K562 (cell line): ENCODE measurements around the gene SEC16A. TPM values are rescaled to one million over a fixed set of nuclear protein-coding genes. Genes with fewer than 3 reads are reported as not detected.

ENCODE experiments used
- ATAC-seq: fragments of 200-7000 bp; cut with Tn5 transposase; 3 replicates; pipeline ENCODE4 v1.9.1; 2020; ENCODE audit warnings: moderate library complexity
- BruUV-seq: library from RNA; stranded (reverse); fragments of 400-500 nt; replicated peaks from 2 replicates; lab custom pipeline; 2021; lab: Mats Ljungman, UMichigan
- CTCF ChIA-PET: fragments of 300-600 bp; formaldehyde crosslinking; extraction: SDS; loops from one replicate; lab custom pipeline; 2021; ENCODE audit warnings: low intra/inter-chr PET ratio; lab: Yijun Ruan, JAX
- POLR2A ChIA-PET: fragments of 300-600, 350-650 bp; sonication (Branson Sonifier 250); formaldehyde crosslinking; extraction: SDS; loops from one replicate; lab custom pipeline; 2021; ENCODE audit warnings: antibody characterized with exemption, inconsistent platforms; lab: Yijun Ruan, JAX
- DNase-seq, 4 experiments: peaks; one replicate each; pipeline versions ENCODE4 v3.0.0 to v3.0.0-alpha.2; 2011 to 2018; ENCODE audit warnings: low spot score in 3 of 4, mixed read lengths in 3 of 4; ENCODE audit errors: extremely low read depth in 1 of 4
- FAIRE-seq: peaks from 2 replicates; lab custom pipeline; 2011; peaks lifted over from hg19 to GRCh38; lab: Jason Lieb, UNC
- H2AFZ ChIP-seq: 2 replicates; pipeline ENCODE4 v1.6.0; 2011; ENCODE audit warnings: low read depth, low read length, control low read depth, inconsistent platforms
- H3K27ac ChIP-seq: fragments of 200-600 bp; 3 replicates; pipeline ENCODE4 v1.8.0; 2011; ENCODE audit warnings: low read depth, mild to moderate bottlenecking, control low read depth, inconsistent platforms, low read length, moderate library complexity, mixed read lengths; ENCODE audit errors: extremely low read depth
- H3K27me3 ChIP-seq, 2 experiments: fragments of 300-600 bp in 1 of 2; 2 replicates in 1 of 2; 3 replicates in 1 of 2; pipeline versions ENCODE4 v1.6.0 to v1.8.0; 2011; ENCODE audit warnings: inconsistent platforms in 2 of 2, low read length in 2 of 2, mild to moderate bottlenecking in 1 of 2, mixed read lengths in 1 of 2, moderate library complexity in 1 of 2; ENCODE audit not compliant: control insufficient read depth in 2 of 2, insufficient read depth in 2 of 2
- H3K36me3 ChIP-seq: fragments of 300-600 bp; 3 replicates; pipeline ENCODE4 v1.8.0; 2011; ENCODE audit warnings: mild to moderate bottlenecking, low read length, inconsistent platforms; ENCODE audit not compliant: control insufficient read depth, insufficient read depth
- H3K4me1 ChIP-seq, 2 experiments: fragments of 200-600 bp in 1 of 2; replicated peaks in 1 of 2; 2 replicates in 1 of 2; 3 replicates in 1 of 2; pipeline versions ENCODE4 v1.5.1 to v1.8.0; 2011; ENCODE audit warnings: inconsistent platforms in 2 of 2, low read length in 2 of 2, mild to moderate bottlenecking in 1 of 2, mixed read lengths in 1 of 2, moderate library complexity in 1 of 2; ENCODE audit not compliant: control insufficient read depth in 2 of 2, insufficient read depth in 2 of 2
- H3K4me2 ChIP-seq: 2 replicates; pipeline ENCODE4 v1.6.1; 2011; ENCODE audit warnings: low read length, control low read depth, inconsistent platforms, mixed read lengths; ENCODE audit not compliant: insufficient read depth
- H3K4me3 ChIP-seq: fragments of 200-600 bp; sonication (generic), shearing (Covaris generic); 2 replicates; pipeline ENCODE4 v1.5.1; 2016; ENCODE audit warnings: control low read depth, inconsistent platforms
- H3K79me2 ChIP-seq: fragments of 200-600 bp; 3 replicates; pipeline ENCODE4 v1.8.0; 2011; ENCODE audit warnings: low read length, inconsistent platforms; ENCODE audit not compliant: control insufficient read depth, insufficient read depth
- H3K9ac ChIP-seq, 2 experiments: 2 replicates each; pipeline versions ENCODE4 v1.6.0 to v1.6.1; 2011; ENCODE audit warnings: low read depth in 2 of 2, low read length in 2 of 2, control low read depth in 1 of 2, inconsistent platforms in 1 of 2, mild to moderate bottlenecking in 1 of 2, mixed read lengths in 1 of 2; ENCODE audit not compliant: insufficient read depth in 1 of 2
- H3K9me1 ChIP-seq: one replicate; pipeline ENCODE4 v1.6.0; 2011; ENCODE audit warnings: inconsistent platforms, mild to moderate bottlenecking, low read length, moderate library complexity; ENCODE audit not compliant: control insufficient read depth, insufficient read depth
- H3K9me3 ChIP-seq: replicated peaks from 2 replicates; pipeline ENCODE4 v1.5.1; 2011; ENCODE audit warnings: low read depth, low read length, inconsistent platforms; ENCODE audit not compliant: control insufficient read depth, insufficient read depth
- H4K20me1 ChIP-seq: replicated peaks from 2 replicates; pipeline ENCODE4 v1.6.1; 2011; ENCODE audit warnings: low read length, inconsistent platforms, mixed read lengths; ENCODE audit not compliant: control insufficient read depth, insufficient read depth
- ATF4 ChIP-seq: fragments of 450-650 bp; formaldehyde crosslinking; IDR thresholded peaks from 2 replicates; pipeline ENCODE4 v1.4.0; 2022; ENCODE audit warnings: mild to moderate bottlenecking, moderate library complexity
- PML ChIP-seq: IDR thresholded peaks from 2 replicates; pipeline ENCODE4 v1.6.1; 2012; ENCODE audit warnings: low read length, inconsistent platforms
- WGBS: fragments of 100-300 bp; shearing (Covaris generic); methylation state at CpG from one replicate; pipeline ENCODE4 v1.1.6; 2016; ENCODE audit warnings: low coverage, mixed read lengths; ENCODE audit not compliant: insufficient coverage; ENCODE audit errors: missing lambda C conversion rate; 5-methylcytosine and 5-hydroxymethylcytosine counted together
- in situ Hi-C: fragments of 300-500 bp; cut with MboI; formaldehyde crosslinking; loops from 4 replicates; pipeline ENCODE4 v1.15.0; 2018; ENCODE audit warnings: inconsistent platforms, mixed read lengths
- intact Hi-C: fragments of 100-400 bp; cut with micrococcal nuclease; formaldehyde crosslinking; loops from 2 replicates; pipeline ENCODE4 v1.14.2; 2022
- polyA plus RNA-seq, 8 experiments: library from polyadenylated mRNA; depleted of rRNA in 4 of 8; stranded (reverse) in 5 of 8; unstranded in 3 of 8; fragments of >200 nt; fragmentation: Nextera tagmentation in 2 of 8; fragmentation: Illumina TruSeq in 1 of 8; extraction: Ambion mirVana in 2 of 8; extraction: Trizol in 1 of 8; gene quantifications; 2 replicates each; pipeline versions ENCODE4 v1.2.1 to v1.2.3, GENCODE V29; 2011 to 2014; ENCODE audit warnings: inconsistent platforms in 1 of 8, missing spikeins in 1 of 8
- total RNA-seq, 7 experiments: library from RNA; depleted of rRNA in 6 of 7; stranded (reverse); fragments of >200 nt in 6 of 7; fragmentation: Illumina TruSeq in 2 of 7; extraction: Trizol in 2 of 7; gene quantifications; 2 replicates each; pipeline versions ENCODE4 v1.2.1 to v1.2.3, GENCODE V29; 2011 to 2021; ENCODE audit warnings: low replicate concordance in 1 of 7
- TF ChIP-seq, protein P1 (sequence below): sonication (generic); formaldehyde crosslinking; IDR thresholded peaks from 2 replicates; pipeline ENCODE4 v1.8.1; 2023; ENCODE audit warnings: mild to moderate bottlenecking, missing genetic modification reagents
- TF ChIP-seq, protein P2 (sequence below): sonication (generic); formaldehyde crosslinking; IDR thresholded peaks from 2 replicates; pipeline ENCODE4 v1.8.1; 2023; ENCODE audit warnings: mild to moderate bottlenecking, missing genetic modification reagents, moderate library complexity

Gene SEC16A
- total and polyA plus RNA-seq, 9 of the 15 experiments (the other 6 are each of a cell fraction or from before 2014, with no cell fraction given) = 8.3 to 62.8 (median 14.0) TPM

- no peaks in the 10 kb centered on the region for H3K79me2 ChIP-seq
- TF ChIP-seq PML (no peak), ATF4 (CRISPR knock-in tag) (no peak)
- TF ChIP-seq, protein P1, sequence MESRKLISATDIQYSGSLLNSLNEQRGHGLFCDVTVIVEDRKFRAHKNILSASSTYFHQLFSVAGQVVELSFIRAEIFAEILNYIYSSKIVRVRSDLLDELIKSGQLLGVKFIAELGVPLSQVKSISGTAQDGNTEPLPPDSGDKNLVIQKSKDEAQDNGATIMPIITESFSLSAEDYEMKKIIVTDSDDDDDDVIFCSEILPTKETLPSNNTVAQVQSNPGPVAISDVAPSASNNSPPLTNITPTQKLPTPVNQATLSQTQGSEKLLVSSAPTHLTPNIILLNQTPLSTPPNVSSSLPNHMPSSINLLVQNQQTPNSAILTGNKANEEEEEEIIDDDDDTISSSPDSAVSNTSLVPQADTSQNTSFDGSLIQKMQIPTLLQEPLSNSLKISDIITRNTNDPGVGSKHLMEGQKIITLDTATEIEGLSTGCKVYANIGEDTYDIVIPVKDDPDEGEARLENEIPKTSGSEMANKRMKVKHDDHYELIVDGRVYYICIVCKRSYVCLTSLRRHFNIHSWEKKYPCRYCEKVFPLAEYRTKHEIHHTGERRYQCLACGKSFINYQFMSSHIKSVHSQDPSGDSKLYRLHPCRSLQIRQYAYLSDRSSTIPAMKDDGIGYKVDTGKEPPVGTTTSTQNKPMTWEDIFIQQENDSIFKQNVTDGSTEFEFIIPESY (CRISPR knock-in tag) = peak; percentile 34; the same call in 1 of the 2 replicates
- TF ChIP-seq, protein P2, sequence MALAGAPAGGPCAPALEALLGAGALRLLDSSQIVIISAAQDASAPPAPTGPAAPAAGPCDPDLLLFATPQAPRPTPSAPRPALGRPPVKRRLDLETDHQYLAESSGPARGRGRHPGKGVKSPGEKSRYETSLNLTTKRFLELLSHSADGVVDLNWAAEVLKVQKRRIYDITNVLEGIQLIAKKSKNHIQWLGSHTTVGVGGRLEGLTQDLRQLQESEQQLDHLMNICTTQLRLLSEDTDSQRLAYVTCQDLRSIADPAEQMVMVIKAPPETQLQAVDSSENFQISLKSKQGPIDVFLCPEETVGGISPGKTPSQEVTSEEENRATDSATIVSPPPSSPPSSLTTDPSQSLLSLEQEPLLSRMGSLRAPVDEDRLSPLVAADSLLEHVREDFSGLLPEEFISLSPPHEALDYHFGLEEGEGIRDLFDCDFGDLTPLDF (CRISPR knock-in tag) = no peak
- TF ChIP-seq, all 486 proteins: peak for 1
- Histone ChIP-seq H2AFZ (no peak overlapping the region), H3K36me3 (peaks cover 53% of the 10 kb centered on the region; the same call in 1 of the 3 replicates), H3K4me1 (peaks cover 0 to 31% of the 10 kb centered on the region in 2 experiments; a peak in 2 of 5 replicates), H3K9ac (no peak overlapping the region; a peak in 1 of 4 replicates), H3K27me3 (no peaks in the 10 kb centered on the region), H4K20me1 (no peaks in the 10 kb centered on the region), H3K9me3 (no peaks in the 10 kb centered on the region), H3K9me1 (no peaks in the 10 kb centered on the region), H3K27ac (no peak overlapping the region), H3K4me2 (no peak overlapping the region), H3K4me3 (no peak overlapping the region)
- intact Hi-C loops (no loop called here), in situ Hi-C loops (no loop called here)
- 93% methylated on average over 17 of the region's 18 CpGs for WGBS
- FAIRE-seq (no peak), ATAC-seq (no peak), DNase-seq (no peak)
- POLR2A ChIA-PET = interaction anchor here (0.5 to 0.6 kb wide), 2 partner anchors 42 to 600 kb away, joined by 3 read pairs; no protein-coding TSS in a partner anchor
- BruUV-seq = no TSS peak
- CTCF ChIA-PET = no interaction called here
These were observed 13.3 kb upstream of the SEC16A start for GRCh38 chr9:136496181-136496580.
